Left ventricle myocardium inferior (tissue), 1 donor: Measurements from ENCODE around the gene SPP1. TPM values are rescaled to one million over a fixed set of nuclear protein-coding genes. Genes with fewer than 3 reads are reported as not detected.

Experiments
- DNase-seq: peaks from one replicate; pipeline ENCODE4 v3.0.0-alpha.2; 2020
- H3K27ac ChIP-seq: fragments of 200-600 bp; replicated peaks from 2 replicates; pipeline ENCODE4 v1.8.0; 2021
- H3K27me3 ChIP-seq: fragments of 200-600 bp; 2 replicates; pipeline ENCODE4 v1.8.0; 2021; ENCODE audit warnings: low read depth
- H3K36me3 ChIP-seq: fragments of 200-600 bp; 2 replicates; pipeline ENCODE4 v1.8.0; 2021
- H3K4me1 ChIP-seq: fragments of 200-600 bp; 2 replicates; pipeline ENCODE4 v1.8.0; 2021
- H3K4me3 ChIP-seq: fragments of 200-600 bp; 2 replicates; pipeline ENCODE4 v1.8.0; 2021; ENCODE audit warnings: mild to moderate bottlenecking, moderate library complexity
- H3K9me3 ChIP-seq: fragments of 200-600 bp; replicated peaks from 2 replicates; pipeline ENCODE4 v1.8.0; 2021
- intact Hi-C: fragments of 100-400 bp; cut with micrococcal nuclease; formaldehyde crosslinking; loops from one replicate; pipeline ENCODE4 v1.11.0; 2022
- total RNA-seq: library from RNA; stranded (reverse); fragmentation: NEBNext Ultra II Directional; extraction: Animal tissue kit (Norgen Biotek cat#: 25700); gene quantifications from one replicate; pipeline ENCODE4 v1.2.1, GENCODE V29; 2021
- TF ChIP-seq, protein P1 (sequence below): fragments of 200-600 bp; IDR thresholded peaks from 2 replicates; pipeline ENCODE4 v1.8.0; 2021; ENCODE audit warnings: antibody characterized with exemption, mild to moderate bottlenecking, borderline replicate concordance
- donor health status: DM: no; HTN: yes; CAD: no; lungs with severe emphysema.

Gene SPP1
- total RNA-seq, 1 donor from 2014 or later, result 3.7 TPM

DNA sequence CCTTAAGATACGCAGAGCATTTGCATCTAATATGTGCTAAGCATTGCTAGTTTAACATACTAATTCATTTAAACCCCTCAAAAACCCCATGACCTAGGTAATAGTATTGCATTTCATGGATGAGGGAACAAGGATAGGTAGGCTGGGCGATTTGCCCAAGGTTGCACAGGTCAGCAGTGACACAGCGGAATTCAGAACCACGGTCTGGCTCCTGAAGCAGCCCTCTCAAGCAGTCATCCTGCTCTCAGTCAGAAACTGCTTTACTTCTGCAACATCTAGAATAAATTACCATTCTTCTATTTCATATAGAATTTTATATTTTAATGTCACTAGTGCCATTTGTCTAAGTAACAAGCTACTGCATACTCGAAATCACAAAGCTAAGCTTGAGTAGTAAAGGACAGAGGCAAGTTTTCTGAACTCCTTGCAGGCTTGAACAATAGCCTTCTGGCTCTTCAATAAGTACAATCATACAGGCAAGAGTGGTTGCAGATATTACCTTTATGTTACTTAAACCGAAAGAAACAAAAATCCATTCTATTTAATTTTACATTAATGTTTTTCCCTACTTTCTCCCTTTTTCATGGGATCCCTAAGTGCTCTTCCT is 555 bp upstream of the SPP1 start:
- intact Hi-C loops, result loop anchor here (5.0 kb wide), 1 partner anchor 123 kb away; no protein-coding TSS in a partner anchor
- peaks cover 31% of the 10 kb centered on the region for H3K27me3 ChIP-seq
- H3K9me3 ChIP-seq, result no peaks in the 10 kb centered on the region
- no peaks in the 10 kb centered on the region for H3K4me1 ChIP-seq
- no peak for DNase-seq
- no peaks in the 10 kb centered on the region for H3K36me3 ChIP-seq
- TF ChIP-seq, protein P1, sequence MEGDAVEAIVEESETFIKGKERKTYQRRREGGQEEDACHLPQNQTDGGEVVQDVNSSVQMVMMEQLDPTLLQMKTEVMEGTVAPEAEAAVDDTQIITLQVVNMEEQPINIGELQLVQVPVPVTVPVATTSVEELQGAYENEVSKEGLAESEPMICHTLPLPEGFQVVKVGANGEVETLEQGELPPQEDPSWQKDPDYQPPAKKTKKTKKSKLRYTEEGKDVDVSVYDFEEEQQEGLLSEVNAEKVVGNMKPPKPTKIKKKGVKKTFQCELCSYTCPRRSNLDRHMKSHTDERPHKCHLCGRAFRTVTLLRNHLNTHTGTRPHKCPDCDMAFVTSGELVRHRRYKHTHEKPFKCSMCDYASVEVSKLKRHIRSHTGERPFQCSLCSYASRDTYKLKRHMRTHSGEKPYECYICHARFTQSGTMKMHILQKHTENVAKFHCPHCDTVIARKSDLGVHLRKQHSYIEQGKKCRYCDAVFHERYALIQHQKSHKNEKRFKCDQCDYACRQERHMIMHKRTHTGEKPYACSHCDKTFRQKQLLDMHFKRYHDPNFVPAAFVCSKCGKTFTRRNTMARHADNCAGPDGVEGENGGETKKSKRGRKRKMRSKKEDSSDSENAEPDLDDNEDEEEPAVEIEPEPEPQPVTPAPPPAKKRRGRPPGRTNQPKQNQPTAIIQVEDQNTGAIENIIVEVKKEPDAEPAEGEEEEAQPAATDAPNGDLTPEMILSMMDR, result no peak
- no peak overlapping the region for H3K27ac ChIP-seq
- H3K4me3 ChIP-seq, result no peak overlapping the region

DNA sequence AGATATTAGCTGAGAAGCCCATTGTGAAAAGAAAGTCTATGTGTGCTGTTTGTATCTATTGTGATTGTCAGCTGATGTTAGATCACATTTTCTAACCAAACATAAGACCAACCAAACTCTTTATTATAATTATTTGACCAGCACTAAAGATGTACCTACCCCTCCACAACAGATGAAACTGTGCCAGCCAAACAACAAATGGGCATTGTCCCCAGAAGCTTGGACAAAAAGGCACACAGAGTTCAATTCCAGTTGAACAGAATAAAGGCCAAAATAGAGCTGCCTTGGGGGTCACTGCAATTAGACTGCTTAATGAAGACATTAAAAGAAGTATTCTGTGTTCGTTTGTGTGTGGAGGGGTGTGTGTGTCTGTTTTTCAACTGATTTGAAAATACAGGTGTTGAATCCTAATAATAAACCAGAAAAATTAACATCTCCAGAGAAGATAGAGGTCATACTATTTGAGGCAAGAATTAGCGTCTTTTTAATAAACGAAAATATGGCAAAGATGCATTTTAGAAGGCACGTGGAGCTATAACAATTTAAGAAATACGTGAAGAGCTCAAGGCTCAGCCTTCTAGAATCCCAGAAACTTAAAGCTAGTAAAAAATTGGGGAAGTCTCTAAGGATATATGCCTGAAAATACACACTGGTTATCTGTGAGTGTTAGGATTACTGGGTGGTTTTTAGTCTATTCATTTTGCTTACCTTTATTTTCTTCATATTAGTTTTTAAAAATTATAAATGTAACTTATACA is 2.2 kb downstream of the SPP1 start:
- Histone ChIP-seq H3K9me3 (no peaks in the 10 kb centered on the region), H3K27me3 (peaks cover 27% of the 10 kb centered on the region), H3K36me3 (no peaks in the 10 kb centered on the region), H3K4me1 (no peaks in the 10 kb centered on the region), H3K27ac (no peak overlapping the region), H3K4me3 (no peak overlapping the region)
- no peak for DNase-seq
- intact Hi-C loops, result no loop called here
- TF ChIP-seq, protein P1, result no peak

DNA sequence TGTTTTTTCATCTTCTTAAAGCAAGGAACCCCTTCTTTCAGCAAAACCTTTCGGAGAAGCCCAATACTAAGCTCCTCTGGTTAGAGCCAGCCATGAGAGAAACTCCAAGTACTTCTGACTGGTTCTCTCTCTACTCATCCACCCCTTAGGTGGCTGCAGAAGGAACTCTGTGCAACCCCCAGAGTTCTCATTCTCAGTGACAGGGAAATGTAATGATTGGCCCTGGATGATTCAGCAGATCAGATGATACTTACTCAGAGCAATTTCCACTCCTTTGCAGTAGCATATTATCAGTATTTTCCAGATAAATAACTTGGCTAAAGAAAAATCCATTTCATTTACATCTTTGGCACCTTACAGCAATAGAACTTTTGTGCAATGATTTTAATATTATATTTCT is 3.2 kb downstream of the SPP1 start:
- no peak for DNase-seq
- Histone ChIP-seq H3K4me1 (no peaks in the 10 kb centered on the region), H3K36me3 (no peaks in the 10 kb centered on the region), H3K4me3 (no peak overlapping the region), H3K9me3 (no peaks in the 10 kb centered on the region), H3K27ac (no peak overlapping the region), H3K27me3 (peaks cover 20% of the 10 kb centered on the region)
- intact Hi-C loops, result no loop called here
- TF ChIP-seq, protein P1, result no peak

DNA sequence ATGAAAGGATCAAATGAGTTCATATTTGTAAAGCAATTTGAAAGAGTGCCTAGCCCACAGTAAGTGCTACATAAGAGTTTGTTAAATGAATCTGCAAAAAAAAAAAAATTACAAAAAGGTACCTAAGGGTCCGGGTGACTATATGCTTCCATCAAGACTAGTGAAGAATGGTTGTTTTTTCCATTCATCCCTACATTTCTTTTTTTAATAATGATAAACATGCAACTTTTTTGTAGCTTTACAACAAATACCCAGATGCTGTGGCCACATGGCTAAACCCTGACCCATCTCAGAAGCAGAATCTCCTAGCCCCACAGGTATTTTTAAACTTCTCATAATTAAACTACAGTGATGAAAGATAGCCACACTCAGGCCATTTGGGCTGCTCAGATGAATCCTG is 4.3 kb downstream of the SPP1 start:
- TF ChIP-seq, protein P1, result no peak
- Histone ChIP-seq H3K4me1 (no peaks in the 10 kb centered on the region), H3K27ac (no peak overlapping the region), H3K27me3 (peaks cover 20% of the 10 kb centered on the region), H3K4me3 (no peak overlapping the region), H3K36me3 (no peaks in the 10 kb centered on the region), H3K9me3 (no peaks in the 10 kb centered on the region)
- intact Hi-C loops, result no loop called here
- no peak for DNase-seq

DNA sequence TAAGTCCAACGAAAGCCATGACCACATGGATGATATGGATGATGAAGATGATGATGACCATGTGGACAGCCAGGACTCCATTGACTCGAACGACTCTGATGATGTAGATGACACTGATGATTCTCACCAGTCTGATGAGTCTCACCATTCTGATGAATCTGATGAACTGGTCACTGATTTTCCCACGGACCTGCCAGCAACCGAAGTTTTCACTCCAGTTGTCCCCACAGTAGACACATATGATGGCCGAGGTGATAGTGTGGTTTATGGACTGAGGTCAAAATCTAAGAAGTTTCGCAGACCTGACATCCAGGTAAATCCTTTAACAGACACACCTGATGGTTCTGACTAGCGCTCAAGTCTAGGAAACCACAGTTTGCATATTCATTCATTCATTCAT is 6.0 kb downstream of the SPP1 start:
- no peak for DNase-seq
- Histone ChIP-seq H3K27me3 (peaks cover 20% of the 10 kb centered on the region), H3K4me1 (no peaks in the 10 kb centered on the region), H3K9me3 (no peaks in the 10 kb centered on the region), H3K36me3 (no peaks in the 10 kb centered on the region), H3K27ac (no peak overlapping the region), H3K4me3 (no peak overlapping the region)
- TF ChIP-seq, protein P1, result no peak
- intact Hi-C loops, result no loop called here
